ENCODE data around the gene NQO1. TPM values are rescaled to one million over a fixed set of nuclear protein-coding genes. Genes with fewer than 3 reads are reported as not detected.

Gene NQO1
- total and polyA plus RNA-seq, 2 of the 13 experiments (the other 11 are each of a cell fraction or from before 2014, with no cell fraction given) = 464 to 1,060 TPM

- TF ChIP-seq SNAPC4 (CRISPR knock-in tag; IDR thresholded peaks at IDR 0.05) (no peak), NFATC3 (CRISPR knock-in tag; IDR thresholded peaks at IDR 0.05) (no peak), HMG20A (CRISPR knock-in tag; IDR thresholded peaks at IDR 0.05; ENCODE audit: borderline replicate concordance) (peak; percentile 53; the same call in 1 of the 2 replicates), ZNF567 (CRISPR knock-in tag; IDR thresholded peaks at IDR 0.05; ENCODE audit: borderline replicate concordance) (no peak), NFIC (IDR thresholded peaks at IDR 0.05; ENCODE audit: low read length) (0 out of 2 replicates have a peak, but pooled peaks have one; percentile 38), ZBTB1 (CRISPR knock-in tag; IDR thresholded peaks at IDR 0.05; ENCODE audit: borderline replicate concordance) (no peak), ZFP36 (IDR thresholded peaks at IDR 0.05; ENCODE audit: borderline replicate concordance, low read depth, low read length, partially characterized antibody) (no peak), MAFK (conservative IDR thresholded peaks at IDR 0.05 in 1 of 2, IDR thresholded peaks at IDR 0.05 in 1 of 2; ENCODE audit: low read length in 2 of 2) (peak; percentile 96), HMGA1 (CRISPR knock-in tag; conservative IDR thresholded peaks at IDR 0.05) (no peak), ATF2 (CRISPR knock-in tag; IDR thresholded peaks at IDR 0.05) (no peak), HMGXB3 (CRISPR knock-in tag; IDR thresholded peaks at IDR 0.05; ENCODE audit: borderline replicate concordance) (no peak), KAT2B (IDR thresholded peaks at IDR 0.05; ENCODE audit: borderline replicate concordance, low read depth, low read length) (no peak), ZNF451 (CRISPR knock-in tag; IDR thresholded peaks at IDR 0.05) (no peak), ZNF589 (CRISPR knock-in tag; conservative IDR thresholded peaks at IDR 0.05) (no peak), TBP (CRISPR knock-in tag; IDR thresholded peaks at IDR 0.05) (no peak), FLYWCH1 (CRISPR knock-in tag; IDR thresholded peaks at IDR 0.05) (no peak), ZMAT5 (CRISPR knock-in tag; IDR thresholded peaks at IDR 0.05; ENCODE audit: borderline replicate concordance, low read depth) (no peak), ZNF879 (CRISPR knock-in tag; IDR thresholded peaks at IDR 0.05) (no peak)
Observed at GRCh38 chr16:69680358-69680757, 46.0 kb downstream of the NQO1 start (continued).

Data from HepG2 (cell line).